Karpas-422 (cell line): Measurements from ENCODE around the gene RALGAPA2. TPM values are rescaled to one million over a fixed set of nuclear protein-coding genes. Genes with fewer than 3 reads are reported as not detected.

Source experiments
- DNase-seq: peaks from one replicate; pipeline ENCODE4 v3.0.0-alpha.2; 2015
- H2AFZ ChIP-seq: fragments of 200-600 bp; sonication (generic); 2 replicates; pipeline ENCODE4 v1.6.1; 2014; ENCODE audit warnings: antibody characterized with exemption, low read length, mixed read lengths
- H3K27ac ChIP-seq: fragments of 200-600 bp; sonication (generic); 2 replicates; pipeline ENCODE4 v1.5.1; 2014; ENCODE audit warnings: mild to moderate bottlenecking, low read length, moderate library complexity
- H3K27me3 ChIP-seq: fragments of 200-600 bp; sonication (generic); 2 replicates; pipeline ENCODE4 v1.6.1; 2014; ENCODE audit warnings: low read length, mixed read lengths
- H3K36me3 ChIP-seq: fragments of 200-600 bp; sonication (generic); 2 replicates; pipeline ENCODE4 v1.6.1; 2014; ENCODE audit warnings: low read length, mixed read lengths; ENCODE audit not compliant: insufficient read depth
- H3K4me1 ChIP-seq: fragments of 200-600 bp; sonication (generic); 2 replicates; pipeline ENCODE4 v1.6.1; 2014; ENCODE audit warnings: mild to moderate bottlenecking, low read length, mixed read lengths
- H3K4me2 ChIP-seq: fragments of 200-600 bp; sonication (generic); 2 replicates; pipeline ENCODE4 v1.6.1; 2014; ENCODE audit warnings: low read length, low read depth, mild to moderate bottlenecking; ENCODE audit not compliant: poor library complexity, severe bottlenecking
- H3K4me3 ChIP-seq: fragments of 200-600 bp; sonication (generic); 2 replicates; pipeline ENCODE4 v1.5.1; 2014; ENCODE audit warnings: mild to moderate bottlenecking, antibody characterized with exemption, low read length, mixed read lengths
- H3K79me2 ChIP-seq: fragments of 200-600 bp; sonication (generic); 2 replicates; pipeline ENCODE4 v1.6.1; 2014; ENCODE audit warnings: mild to moderate bottlenecking, low read length, mixed read lengths
- H3K9ac ChIP-seq: fragments of 200-600 bp; sonication (generic); 2 replicates; pipeline ENCODE4 v1.6.0; 2014; ENCODE audit warnings: low read length
- H3K9me2 ChIP-seq: fragments of 200-600 bp; sonication (generic), shearing (Covaris generic); replicated peaks from 2 replicates; pipeline ENCODE4 v1.6.0; 2014; ENCODE audit warnings: mild to moderate bottlenecking, low read length, moderate library complexity; ENCODE audit not compliant: insufficient read depth
- H3K9me3 ChIP-seq: fragments of 300-700, 200-600 bp; sonication (generic); 2 replicates; pipeline ENCODE4 v1.6.1; 2014; ENCODE audit warnings: low read length, mixed read lengths
- H4K20me1 ChIP-seq: fragments of 200-600 bp; sonication (generic); 2 replicates; pipeline ENCODE4 v1.6.1; 2014; ENCODE audit warnings: mild to moderate bottlenecking, antibody characterized with exemption, low read length, low read depth; ENCODE audit not compliant: insufficient read depth
- total RNA-seq: library from RNA; depleted of rRNA; stranded (reverse); fragments of >200 nt; shearing (Covaris generic); gene quantifications from 2 replicates; pipeline ENCODE4 v1.2.3, GENCODE V29; 2014; ENCODE audit warnings: low replicate concordance

The RALGAPA2 gene
- total RNA-seq, 1 experiment from 2014 or later: 6.3 TPM

DNA sequence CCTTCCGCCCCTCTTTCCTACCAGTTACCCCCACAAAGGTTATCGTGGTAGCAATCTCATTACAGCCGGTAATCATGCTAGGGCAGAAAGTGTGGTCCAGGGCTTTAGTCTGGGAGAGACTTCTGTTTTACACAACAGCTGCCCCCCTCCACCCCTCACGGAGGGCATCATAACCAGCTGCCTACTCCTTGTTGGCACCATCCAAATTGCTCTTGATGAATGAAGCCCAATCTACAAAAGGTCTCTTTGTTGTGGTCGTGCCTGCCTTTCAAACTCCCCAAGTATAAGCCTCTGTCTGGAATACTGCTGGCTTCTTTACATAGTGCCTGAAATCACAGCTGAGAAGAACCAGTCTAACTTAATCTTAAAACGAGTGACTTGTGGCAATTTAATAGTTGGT is 186.7 kb downstream of the RALGAPA2 start:
- H3K9me2 ChIP-seq: no peaks in the 10 kb centered on the region
- no peaks in the 10 kb centered on the region for H3K9me3 ChIP-seq
- no peaks in the 10 kb centered on the region for H3K4me1 ChIP-seq

DNA sequence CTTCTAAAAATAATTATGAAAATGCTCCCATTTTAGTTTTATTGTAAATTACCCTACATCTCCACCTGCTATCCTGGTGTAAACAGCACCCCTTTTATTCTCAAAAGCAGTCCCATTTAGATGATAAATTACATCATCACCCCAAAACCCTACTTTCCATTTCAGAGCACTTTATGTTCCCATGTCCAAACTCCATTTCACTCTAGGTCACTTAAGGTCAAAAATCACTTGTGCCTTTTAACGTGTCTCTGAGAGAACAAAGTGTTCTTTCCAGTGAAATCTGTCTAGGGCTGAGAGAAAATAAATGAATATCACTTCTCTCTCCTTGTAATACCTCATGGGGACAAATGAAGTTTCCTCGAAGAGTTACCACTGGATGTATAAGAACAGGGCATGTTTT is 187.2 kb downstream of the RALGAPA2 start:
- Histone ChIP-seq H3K9me3 (no peaks in the 10 kb centered on the region), H3K79me2 (no peaks in the 10 kb centered on the region), H3K36me3 (no peaks in the 10 kb centered on the region), H3K4me1 (no peaks in the 10 kb centered on the region), H3K27ac (no peak overlapping the region), H3K4me2 (no peak overlapping the region), H2AFZ (no peak overlapping the region), H3K27me3 (no peaks in the 10 kb centered on the region), H3K4me3 (no peak overlapping the region), H3K9ac (no peak overlapping the region), H4K20me1 (no peaks in the 10 kb centered on the region), H3K9me2 (no peaks in the 10 kb centered on the region)
- DNase-seq: no peak

More for the DNA sequence above, 186.7 kb downstream of the RALGAPA2 start:
- H3K27ac ChIP-seq: no peak overlapping the region
- no peak overlapping the region for H3K4me2 ChIP-seq
- no peaks in the 10 kb centered on the region for H4K20me1 ChIP-seq
- no peak overlapping the region for H3K9ac ChIP-seq
- no peaks in the 10 kb centered on the region for H3K79me2 ChIP-seq
- no peak overlapping the region for H2AFZ ChIP-seq
- H3K27me3 ChIP-seq: no peaks in the 10 kb centered on the region
- no peak for DNase-seq
- H3K4me3 ChIP-seq: no peak overlapping the region
- H3K36me3 ChIP-seq: no peaks in the 10 kb centered on the region

DNA sequence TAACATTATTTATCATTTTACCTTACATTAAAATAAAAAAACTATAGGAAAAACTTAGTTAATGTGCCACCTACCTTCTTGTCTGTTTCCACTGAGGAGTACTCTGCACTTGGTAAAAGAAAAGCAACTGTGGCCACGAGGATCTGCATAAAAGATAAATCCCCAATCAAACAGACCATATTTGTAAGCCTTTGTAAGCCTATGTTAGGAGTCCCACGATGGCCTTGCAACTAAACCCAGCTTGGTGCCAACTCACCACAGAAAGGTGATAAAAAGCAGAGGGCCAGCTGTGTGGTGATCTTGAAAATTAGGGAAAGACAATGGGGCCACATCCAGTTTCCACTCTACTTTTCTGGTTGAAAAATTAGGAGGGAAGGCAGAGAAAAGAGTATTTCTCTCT is 187.7 kb downstream of the RALGAPA2 start:
- H4K20me1 ChIP-seq: no peaks in the 10 kb centered on the region
- H3K27me3 ChIP-seq: no peaks in the 10 kb centered on the region
- no peak overlapping the region for H2AFZ ChIP-seq
- H3K4me2 ChIP-seq: no peak overlapping the region
- H3K4me3 ChIP-seq: no peak overlapping the region
- no peak overlapping the region for H3K9ac ChIP-seq
- H3K27ac ChIP-seq: no peak overlapping the region
- H3K79me2 ChIP-seq: no peaks in the 10 kb centered on the region
- no peaks in the 10 kb centered on the region for H3K36me3 ChIP-seq
- H3K4me1 ChIP-seq: no peaks in the 10 kb centered on the region
- no peaks in the 10 kb centered on the region for H3K9me3 ChIP-seq
- no peak for DNase-seq
- no peaks in the 10 kb centered on the region for H3K9me2 ChIP-seq

DNA sequence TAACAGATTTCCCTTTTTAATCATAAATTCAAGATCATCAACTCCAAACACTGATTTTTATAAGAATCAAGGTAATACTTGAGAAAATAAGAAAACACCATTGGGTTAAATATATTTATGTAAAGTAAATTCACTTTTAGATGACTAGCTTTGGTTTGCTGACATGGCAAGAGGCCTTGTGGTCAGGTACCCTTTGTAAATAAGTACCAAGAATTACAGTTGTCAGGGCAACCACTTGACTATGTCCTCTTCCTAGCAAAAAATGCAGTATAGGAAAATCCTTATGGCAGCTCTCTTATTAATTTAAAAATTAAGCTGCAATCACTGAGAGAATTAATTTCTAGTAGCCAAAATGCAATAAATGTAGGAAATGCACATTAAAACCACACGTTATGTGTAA is 190.7 kb downstream of the RALGAPA2 start:
- peak; percentile 25 for DNase-seq
- H3K4me3 ChIP-seq: no peak overlapping the region
- H3K9me2 ChIP-seq: no peaks in the 10 kb centered on the region
- no peaks in the 10 kb centered on the region for H3K4me1 ChIP-seq
- H3K36me3 ChIP-seq: no peaks in the 10 kb centered on the region
- H2AFZ ChIP-seq: no peak overlapping the region
- H3K4me2 ChIP-seq: no peak overlapping the region
- H3K79me2 ChIP-seq: no peaks in the 10 kb centered on the region
- no peak overlapping the region for H3K9ac ChIP-seq
- no peaks in the 10 kb centered on the region for H3K27me3 ChIP-seq
- no peaks in the 10 kb centered on the region for H3K9me3 ChIP-seq
- H3K27ac ChIP-seq: no peak overlapping the region
- no peaks in the 10 kb centered on the region for H4K20me1 ChIP-seq

DNA sequence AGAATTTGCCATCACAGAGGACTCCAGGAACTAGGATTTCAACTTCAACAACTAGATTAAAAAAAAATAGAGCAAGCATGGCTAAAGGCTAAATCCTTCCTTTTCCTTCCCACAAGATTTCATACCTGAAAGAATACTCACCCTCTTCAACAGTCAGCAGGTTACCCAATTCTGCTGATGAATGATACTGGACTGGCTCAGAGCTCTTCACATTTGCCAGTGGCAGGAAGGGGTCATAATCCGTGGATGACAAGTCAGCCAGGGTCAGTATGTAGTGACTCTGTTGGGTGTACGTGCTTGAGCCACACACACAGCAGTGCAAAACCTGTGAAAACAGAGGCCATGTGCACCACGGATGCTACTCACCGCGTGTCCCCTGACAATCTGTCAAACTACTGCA is 191.7 kb downstream of the RALGAPA2 start:
- no peaks in the 10 kb centered on the region for H4K20me1 ChIP-seq
- H2AFZ ChIP-seq: no peak overlapping the region
- H3K4me1 ChIP-seq: no peaks in the 10 kb centered on the region
- H3K27ac ChIP-seq: no peak overlapping the region
- H3K4me3 ChIP-seq: no peak overlapping the region
- H3K36me3 ChIP-seq: no peaks in the 10 kb centered on the region
- H3K27me3 ChIP-seq: no peaks in the 10 kb centered on the region
- no peak overlapping the region for H3K9ac ChIP-seq
- no peak overlapping the region for H3K4me2 ChIP-seq
- H3K9me3 ChIP-seq: no peaks in the 10 kb centered on the region
- no peaks in the 10 kb centered on the region for H3K79me2 ChIP-seq
- H3K9me2 ChIP-seq: no peaks in the 10 kb centered on the region
- DNase-seq: peak; percentile 14

DNA sequence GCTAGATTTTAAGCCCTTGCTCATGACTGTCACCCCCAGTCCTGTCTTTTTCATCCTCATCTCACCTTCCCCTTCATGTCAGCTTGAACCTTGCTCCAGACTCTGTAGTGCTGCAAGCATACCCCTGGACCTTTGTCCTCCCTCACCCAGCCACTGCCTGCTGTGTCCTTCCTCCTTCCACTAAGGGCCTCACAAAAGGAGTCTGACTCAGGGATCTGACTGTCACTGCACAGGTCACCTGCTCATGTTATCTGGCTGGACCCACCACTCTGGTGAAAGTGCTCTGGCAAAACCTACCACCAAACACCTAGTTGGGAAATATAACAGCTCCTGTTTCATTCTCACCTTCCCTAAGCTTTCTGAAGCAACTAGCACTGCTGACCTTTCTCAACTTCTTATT is 193.2 kb downstream of the RALGAPA2 start:
- DNase-seq: peak; percentile 16
- H4K20me1 ChIP-seq: no peaks in the 10 kb centered on the region
- H3K9me2 ChIP-seq: no peaks in the 10 kb centered on the region
- H3K9ac ChIP-seq: no peak overlapping the region
- no peak overlapping the region for H3K4me2 ChIP-seq
- H3K4me3 ChIP-seq: no peak overlapping the region
- no peaks in the 10 kb centered on the region for H3K36me3 ChIP-seq
- no peaks in the 10 kb centered on the region for H3K9me3 ChIP-seq
- no peaks in the 10 kb centered on the region for H3K79me2 ChIP-seq
- H3K4me1 ChIP-seq: no peaks in the 10 kb centered on the region
- H2AFZ ChIP-seq: no peak overlapping the region
- no peak overlapping the region for H3K27ac ChIP-seq
- H3K27me3 ChIP-seq: no peaks in the 10 kb centered on the region

DNA sequence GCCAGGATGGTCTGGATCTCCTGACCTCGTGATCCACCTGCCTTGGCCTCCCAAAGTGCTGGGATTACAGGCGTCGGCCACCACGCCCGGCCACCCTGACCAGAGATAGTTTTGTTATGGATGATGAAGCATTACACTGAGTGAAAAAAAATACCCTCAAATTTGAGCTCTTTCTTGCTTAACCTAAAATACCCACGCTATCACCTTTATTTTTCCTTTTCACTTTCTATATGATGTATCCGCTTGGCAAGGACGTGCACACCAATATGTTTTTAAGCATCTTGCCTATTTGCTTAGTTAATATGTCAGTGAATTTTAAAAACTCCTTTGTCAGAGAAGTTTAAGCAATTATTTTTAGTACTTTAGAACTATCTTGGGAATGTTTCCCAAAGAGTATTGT is 194.2 kb downstream of the RALGAPA2 start:
- Histone ChIP-seq H3K27me3 (no peaks in the 10 kb centered on the region), H3K27ac (no peak overlapping the region), H3K79me2 (no peaks in the 10 kb centered on the region), H3K4me3 (no peak overlapping the region), H4K20me1 (no peaks in the 10 kb centered on the region), H2AFZ (no peak overlapping the region), H3K36me3 (no peaks in the 10 kb centered on the region), H3K9ac (no peak overlapping the region), H3K9me3 (no peaks in the 10 kb centered on the region), H3K4me1 (no peaks in the 10 kb centered on the region), H3K4me2 (no peak overlapping the region), H3K9me2 (no peaks in the 10 kb centered on the region)
- DNase-seq: peak; percentile 28

DNA sequence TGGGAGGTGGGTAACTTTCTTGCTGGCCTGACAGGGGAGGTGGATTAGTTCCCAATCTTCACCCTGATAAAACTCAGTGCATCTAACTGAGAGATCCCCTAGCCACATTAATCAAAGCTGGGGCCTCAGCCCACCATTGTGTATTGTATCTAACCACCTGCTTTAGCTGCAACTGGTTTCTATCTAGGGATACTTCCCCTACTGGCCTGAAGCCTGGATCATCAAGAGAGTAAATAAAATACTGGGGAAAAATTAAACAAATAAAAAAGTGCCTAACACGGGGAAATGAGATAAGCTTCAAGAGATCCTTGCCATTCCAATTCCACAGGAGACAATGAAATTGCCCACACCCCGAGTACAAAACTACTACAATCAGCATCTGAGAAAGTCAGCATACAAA is 195.1 kb downstream of the RALGAPA2 start:
- Histone ChIP-seq H3K79me2 (no peaks in the 10 kb centered on the region), H3K27me3 (no peaks in the 10 kb centered on the region), H3K36me3 (no peaks in the 10 kb centered on the region), H3K4me3 (no peak overlapping the region), H3K9ac (no peak overlapping the region), H2AFZ (no peak overlapping the region), H3K4me2 (no peak overlapping the region), H4K20me1 (no peaks in the 10 kb centered on the region), H3K9me3 (no peaks in the 10 kb centered on the region), H3K9me2 (no peaks in the 10 kb centered on the region), H3K27ac (no peak overlapping the region), H3K4me1 (no peaks in the 10 kb centered on the region)
- DNase-seq: no peak

DNA sequence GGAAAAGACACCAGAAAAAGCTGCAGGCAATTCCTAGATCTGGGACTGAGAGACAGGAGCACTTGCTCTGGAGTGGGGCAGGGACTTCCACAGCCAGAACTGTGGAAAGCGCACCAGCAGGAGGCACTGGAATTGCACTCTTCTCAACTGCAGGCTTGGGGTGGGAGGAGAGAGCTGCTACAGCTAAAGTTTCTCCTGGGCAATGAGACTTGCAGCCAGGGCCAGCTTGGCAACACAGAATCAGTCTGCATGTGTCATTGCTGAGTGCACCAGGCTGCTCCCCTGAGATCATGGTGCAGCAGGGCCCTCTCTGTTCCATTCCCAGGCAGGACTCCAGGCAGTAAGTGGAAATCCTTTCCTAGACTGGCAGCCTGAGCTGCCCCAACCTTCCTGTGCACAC is 198.7 kb downstream of the RALGAPA2 start:
- Histone ChIP-seq H3K36me3 (no peaks in the 10 kb centered on the region), H3K4me1 (no peaks in the 10 kb centered on the region), H3K4me2 (no peak overlapping the region), H3K79me2 (no peaks in the 10 kb centered on the region), H2AFZ (no peak overlapping the region), H4K20me1 (no peaks in the 10 kb centered on the region), H3K9me3 (no peaks in the 10 kb centered on the region), H3K9ac (no peak overlapping the region), H3K27ac (no peak overlapping the region), H3K27me3 (no peaks in the 10 kb centered on the region), H3K4me3 (no peak overlapping the region), H3K9me2 (no peaks in the 10 kb centered on the region)
- DNase-seq: no peak
